ENCODE data around the gene MRPL12. TPM values are rescaled to one million over a fixed set of nuclear protein-coding genes. Genes with fewer than 3 reads are reported as not detected.

The MRPL12 gene
- total and polyA plus RNA-seq, 2 of the 8 experiments (the other 6 are each of a cell fraction or from before 2014, with no cell fraction given): 120 to 141 TPM

DNA sequence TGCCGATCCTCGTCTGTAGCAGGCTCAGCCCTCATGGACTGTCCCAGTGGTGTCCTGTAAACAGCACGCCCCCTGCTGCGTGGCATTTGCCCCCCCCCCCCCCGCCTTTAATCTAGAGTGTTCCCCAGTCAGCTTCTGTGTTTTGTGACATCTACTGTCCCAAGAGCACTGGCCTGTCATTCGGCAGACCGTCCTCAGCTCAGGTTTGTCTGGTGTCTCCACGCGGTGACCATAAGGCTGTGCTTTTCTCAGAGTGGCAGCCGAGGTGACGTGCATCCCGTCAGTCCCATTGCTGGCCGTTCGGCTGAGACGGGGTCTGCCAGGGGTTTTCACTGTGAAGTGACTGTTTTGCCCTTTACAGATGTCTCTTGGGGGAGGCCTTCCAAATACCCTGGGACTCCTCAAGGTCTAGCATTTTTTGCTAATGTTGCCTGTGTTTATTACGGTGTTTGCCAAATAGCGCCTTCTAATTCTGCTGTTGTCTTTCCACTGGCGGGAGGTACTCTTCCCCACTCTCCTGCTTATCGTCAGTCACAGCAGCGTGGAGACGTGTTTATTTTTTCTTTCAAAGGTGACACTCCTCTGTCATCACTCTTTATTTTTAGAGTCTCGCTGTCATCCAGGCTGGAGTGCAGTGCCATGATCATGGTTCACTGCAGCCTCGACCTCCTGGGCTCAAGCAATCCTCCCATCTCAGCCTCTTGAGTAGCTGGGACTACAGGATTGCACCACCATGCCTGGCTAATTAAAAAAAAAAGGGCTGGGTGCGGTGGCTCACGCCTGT, 5.7 kb upstream of the MRPL12 start (continued):
- TF ChIP-seq ZNF274 (IDR thresholded peaks at IDR 0.05; ENCODE audit: borderline replicate concordance, extremely low read depth, low read length): no peak
- no peak for TF ChIP-seq TAF1 (IDR thresholded peaks at IDR 0.05; ENCODE audit: low read depth, low read length)
